GM18502 (cell line): Measurements from ENCODE around the gene ACTBL2.
"Not testable (repeated sequence)": the region's sequence is repeated elsewhere in the genome, so short reads cannot be mapped to it uniquely, and the experiment has no call there.

Experiments
- ATAC-seq: cut with Tn5 transposase; IDR thresholded peaks from one replicate; pipeline ENCODE4 v1.9.1; 2021; ENCODE audit warnings: mild to moderate bottlenecking; ENCODE audit not compliant: unreplicated experiment, poor library complexity

ACTBL2 gene

DNA sequence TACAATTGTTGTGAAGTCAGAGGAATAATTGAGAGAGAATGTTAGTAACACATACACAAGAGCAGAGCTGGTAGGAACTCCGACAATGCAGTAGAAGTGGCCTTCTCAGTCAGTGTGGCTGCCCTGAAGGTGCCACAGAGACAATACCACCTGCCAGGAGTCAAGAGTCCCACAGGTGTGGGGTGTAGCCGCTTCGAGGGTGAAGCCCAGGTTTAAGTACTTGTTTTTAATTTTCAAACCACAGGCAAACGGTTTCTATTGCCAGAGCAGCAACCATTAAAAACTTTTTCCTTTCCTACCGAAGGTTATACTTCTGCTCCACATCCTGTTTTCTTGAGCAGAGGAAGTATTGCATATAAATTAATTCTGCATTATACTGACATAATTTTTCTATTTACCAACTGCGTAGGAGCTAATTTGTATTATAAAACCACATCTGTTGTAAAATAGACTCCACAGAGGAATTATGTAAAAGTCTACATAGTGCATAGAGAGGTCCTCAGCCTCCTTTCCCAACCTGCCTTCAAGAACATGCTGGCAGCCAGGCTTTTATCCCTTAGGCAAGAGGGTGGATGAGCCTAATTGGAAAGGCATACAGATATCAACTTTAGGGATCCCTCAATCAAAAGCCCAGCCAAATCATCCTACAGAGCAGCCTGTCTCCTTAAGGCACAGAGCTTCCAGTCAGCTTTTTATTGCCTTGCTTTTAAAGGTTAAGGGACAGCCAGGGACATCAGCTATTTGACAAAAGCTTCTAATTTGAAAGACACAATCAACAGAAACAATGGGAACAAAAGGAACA lies 12.9 kb upstream of the ACTBL2 start:
- ATAC-seq: peak; percentile 24

DNA sequence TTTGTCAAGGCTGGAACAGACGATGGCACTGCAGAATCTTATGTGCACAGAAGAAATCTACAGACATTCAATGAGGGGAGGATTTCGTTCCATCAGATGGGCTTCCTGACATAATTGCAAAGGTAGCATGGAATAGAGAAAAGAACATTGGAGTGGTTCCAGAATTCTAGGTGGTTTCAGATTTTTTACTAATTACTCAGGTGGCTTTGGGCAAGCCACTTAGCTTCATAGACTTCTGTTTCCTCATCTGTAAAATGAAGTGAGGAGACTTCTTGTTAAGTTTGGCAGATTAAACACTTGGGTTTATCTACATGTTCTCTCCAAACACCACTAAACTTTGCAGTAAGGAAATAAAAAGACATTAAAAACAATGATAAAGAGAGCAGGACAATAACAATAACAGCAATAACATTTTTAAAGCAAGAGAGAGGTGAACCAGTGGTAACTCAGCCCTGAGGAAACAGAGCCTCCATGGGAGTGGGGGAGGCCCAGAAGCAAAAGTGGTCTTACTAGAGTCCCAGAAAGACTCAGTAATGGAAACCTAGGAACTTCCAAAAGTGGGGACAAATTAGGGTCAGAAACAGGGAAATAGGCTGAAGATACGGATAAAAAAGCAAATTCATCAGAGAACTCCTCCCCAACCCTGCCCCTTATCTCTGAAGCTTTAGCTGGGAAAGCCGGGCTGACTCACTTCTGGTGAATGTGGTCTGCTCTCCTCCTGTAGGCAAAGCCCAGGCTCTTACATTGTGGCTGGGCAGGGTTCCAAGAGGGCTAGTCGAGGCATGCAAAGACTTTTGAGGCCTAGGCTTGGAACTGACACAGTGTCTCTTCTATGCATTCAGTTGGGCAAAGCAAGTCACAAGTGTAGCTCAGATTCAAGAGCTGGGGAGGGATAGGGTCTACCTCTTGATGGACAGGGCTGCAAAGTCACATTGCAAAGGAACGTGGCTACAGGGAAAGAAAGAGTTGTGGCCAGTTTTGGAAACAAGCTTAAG lies 11.8 kb upstream of the ACTBL2 start:
- ATAC-seq: peak; percentile 64

DNA sequence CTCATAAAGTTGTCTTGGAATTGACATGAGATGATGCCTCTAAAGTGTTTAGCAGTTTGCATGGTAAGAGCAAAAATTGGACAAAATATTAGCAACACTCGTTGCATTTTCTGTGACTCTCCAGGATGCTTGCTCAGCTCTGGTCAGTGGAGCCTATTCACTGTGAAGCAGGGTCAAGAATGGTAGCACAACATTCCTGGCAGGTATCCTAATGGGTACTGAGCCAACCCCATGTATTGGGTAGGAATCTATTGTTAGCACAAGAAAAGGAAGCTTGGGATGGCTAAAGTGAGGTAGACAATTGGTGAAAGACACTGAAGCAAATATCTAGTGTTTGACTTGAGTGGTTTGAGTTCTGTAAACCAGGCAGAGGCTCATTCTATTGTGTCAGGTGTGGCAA lies 10.4 kb upstream of the ACTBL2 start:
- ATAC-seq: no peak

DNA sequence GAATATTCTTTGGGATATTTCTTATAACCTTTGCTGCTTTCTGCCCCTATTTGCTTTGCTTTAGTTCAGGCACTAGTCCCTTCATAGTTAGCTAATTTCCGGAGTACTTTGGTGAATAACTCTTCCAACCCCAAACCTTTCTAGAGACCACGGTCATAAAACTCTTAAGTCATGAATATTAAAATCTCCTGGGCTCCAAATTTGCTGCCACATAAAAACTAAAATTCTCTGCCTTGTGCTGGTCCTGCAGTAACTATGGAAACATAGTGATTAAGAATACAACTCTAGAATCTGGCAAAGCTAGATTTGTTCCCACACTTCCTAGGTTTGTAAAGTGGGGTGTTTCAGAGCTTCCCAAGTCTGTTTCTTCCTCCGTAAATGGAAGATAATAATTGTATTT lies 10.0 kb upstream of the ACTBL2 start:
- ATAC-seq: no peak

DNA sequence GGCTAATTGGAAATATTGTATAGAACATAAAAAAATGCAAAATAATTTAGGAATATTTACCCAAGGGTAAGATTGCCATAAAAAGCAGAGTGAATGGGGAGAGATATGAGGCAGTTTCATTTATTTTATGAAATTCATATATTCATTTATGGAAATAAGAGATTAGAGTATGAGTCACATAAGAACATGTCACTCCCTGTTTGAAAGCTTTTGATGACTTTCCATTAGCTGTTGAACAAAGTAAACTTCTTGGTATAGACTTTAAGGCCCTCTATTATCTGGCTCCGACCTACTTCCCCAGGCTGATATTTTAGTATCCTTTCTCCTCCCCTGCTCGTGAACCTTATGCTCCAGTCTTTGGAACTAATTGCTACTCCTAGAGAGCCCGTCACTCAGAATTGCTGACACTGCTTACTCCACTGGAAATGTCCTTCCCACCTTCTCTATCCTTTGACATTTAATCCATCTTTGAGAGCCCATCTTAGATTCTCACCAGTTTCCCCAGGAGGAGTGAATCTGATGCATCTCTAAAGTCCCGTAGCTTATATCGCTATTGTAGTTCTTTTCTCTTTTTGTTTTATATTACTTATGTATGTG lies 8.9 kb upstream of the ACTBL2 start:
- ATAC-seq: no peak

DNA sequence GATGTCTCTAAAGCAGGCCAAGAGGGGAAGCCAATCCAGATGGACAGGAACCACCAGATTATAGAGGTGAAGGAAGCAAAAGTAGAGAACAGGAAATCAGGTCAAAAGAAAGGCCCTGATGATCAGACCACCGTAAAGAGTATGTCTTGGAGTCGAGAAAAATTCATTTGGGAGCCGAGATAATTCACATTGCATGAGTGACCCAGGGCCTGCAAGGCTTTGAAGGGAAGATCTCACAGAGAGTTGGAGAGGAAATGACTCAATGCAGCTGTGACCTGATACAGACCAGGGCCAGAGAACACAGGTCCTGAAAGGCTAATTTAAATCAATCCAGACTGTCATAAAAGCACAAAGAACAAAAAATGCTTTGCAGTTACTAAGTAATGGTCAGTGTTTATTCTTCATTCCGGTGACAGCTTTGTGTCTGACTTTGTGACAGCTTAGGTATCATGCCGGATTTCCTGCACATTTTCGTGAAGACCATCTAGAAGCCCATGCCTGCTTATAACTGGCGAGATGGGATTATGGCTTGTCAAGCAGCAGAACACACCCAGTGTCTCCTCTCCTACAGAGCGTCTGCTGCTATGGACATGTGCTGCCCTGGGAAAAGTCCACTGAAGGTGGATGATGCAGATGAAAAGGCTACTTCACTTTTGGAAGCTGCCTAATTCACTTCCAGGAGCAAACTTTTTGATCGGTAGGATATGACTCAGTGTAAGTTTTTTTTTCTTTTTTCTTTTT lies 5.8 kb upstream of the ACTBL2 start:
- peak; percentile 46 for ATAC-seq

DNA sequence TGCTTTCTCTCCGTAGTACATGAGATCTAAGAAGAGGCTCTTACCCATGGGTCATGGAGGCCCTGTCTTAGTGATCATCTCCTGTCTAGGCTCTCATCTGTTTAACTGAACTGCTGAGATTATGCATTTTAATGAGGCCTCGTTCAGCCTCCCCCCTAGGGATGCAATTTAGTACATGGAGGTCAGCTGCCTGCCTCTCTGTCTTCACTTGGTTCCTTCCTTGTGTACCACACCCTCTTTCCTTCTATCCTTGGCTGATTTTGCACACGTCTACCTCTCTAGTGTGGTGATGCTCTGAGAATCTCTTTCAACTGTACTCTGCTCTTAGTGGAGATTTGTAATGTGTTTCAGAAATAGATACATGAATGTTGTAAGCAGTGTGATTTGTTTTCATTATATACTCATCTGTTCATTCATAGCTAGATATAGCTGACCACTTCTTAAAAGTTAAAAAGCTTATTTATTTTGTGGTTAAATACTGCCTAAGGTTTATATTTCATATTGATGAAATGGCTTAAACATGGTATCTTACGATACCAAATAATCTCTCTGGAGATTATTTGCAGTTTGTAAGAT lies 3.5 kb upstream of the ACTBL2 start:
- no peak for ATAC-seq

DNA sequence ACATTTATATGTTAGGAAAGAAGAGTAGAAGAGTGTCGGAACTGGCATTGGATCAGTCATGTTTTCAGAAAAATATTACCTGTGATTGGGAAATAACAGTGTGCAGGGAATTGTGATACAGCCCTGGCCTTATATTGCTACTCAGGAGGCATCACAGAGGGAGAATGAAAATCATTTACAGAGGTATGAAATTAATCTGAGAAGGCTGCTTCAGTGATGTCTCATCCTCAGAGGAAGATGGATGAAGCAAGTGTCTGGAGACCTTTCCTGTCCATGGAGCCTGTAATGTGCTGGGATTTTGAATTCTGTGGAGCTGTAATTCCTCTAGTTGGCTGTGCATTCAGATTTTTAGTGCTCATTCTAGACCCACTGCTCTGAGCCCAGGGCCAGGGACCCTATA lies 3.8 kb downstream of the ACTBL2 start:
- ATAC-seq: no peak

DNA sequence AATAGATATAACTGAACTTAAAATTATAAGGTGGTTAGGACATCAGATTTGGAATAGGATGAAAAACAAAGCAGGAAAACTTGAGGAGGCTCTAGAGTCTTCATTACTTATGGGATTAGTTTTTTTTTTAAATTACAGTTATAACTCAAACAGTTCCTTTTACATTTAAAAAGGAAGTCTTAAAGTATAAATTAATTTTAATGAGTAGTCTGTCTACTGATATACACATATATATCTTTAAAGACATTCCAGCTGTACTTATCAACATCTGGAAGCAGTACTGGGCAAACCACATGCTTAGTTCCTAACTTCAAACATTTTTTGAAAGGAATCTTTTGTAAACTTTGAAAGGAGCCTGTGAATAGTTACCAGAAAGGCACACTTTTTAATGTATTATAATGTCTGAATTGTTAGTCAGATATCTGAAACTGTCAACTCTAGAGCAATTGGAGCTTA lies 6.0 kb downstream of the ACTBL2 start:
- ATAC-seq: no peak

DNA sequence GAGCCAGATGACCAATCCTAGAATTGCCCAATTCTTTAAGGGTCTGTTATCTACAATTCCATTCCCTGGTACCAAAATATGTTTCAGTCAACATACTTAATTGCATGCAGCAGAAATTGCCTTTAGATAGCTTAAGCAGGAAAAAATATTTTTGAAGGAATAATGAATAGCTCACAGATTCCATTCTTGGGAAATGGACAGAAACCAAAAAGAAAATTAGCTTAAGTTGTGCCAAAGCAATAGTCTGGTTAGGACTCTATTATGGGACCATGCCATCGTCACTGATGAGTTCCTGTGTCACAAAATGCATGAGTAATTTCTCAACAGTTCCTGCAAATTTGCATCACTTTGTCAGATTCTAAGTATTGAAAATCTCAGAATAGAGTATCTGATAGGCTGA lies 12.3 kb downstream of the ACTBL2 start:
- no peak for ATAC-seq

DNA sequence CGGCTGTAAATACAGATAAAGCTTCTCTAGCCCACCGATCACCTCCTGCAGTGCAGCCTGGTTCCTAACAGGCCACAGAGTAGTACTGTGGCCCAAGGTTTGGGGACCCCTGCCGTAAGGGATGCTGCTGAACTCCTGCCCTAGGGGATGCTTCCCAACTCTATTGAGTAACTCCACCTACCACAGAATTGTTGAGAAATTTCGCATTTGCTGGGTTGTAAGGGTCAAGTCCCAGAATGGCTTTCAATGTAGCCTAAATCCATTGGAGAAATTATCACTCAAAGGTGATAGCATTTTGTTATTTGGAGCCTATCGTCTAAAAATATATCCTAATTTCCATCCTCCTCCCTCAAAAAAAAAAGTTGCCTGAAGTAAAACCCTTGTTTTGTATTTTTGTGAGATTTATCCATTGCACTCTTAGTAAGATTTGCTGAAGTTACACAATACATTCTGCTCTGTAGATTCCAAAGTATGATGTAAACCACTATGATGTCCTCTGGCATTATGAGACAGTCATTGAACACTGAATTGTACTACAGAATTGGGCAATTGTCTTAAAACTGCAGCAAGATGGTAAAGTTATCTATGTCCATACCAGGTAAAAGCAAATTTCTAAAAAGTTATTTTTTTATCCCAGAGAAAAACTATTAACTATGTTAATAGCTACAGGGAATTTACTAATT lies 14.0 kb downstream of the ACTBL2 start:
- ATAC-seq: no peak

DNA sequence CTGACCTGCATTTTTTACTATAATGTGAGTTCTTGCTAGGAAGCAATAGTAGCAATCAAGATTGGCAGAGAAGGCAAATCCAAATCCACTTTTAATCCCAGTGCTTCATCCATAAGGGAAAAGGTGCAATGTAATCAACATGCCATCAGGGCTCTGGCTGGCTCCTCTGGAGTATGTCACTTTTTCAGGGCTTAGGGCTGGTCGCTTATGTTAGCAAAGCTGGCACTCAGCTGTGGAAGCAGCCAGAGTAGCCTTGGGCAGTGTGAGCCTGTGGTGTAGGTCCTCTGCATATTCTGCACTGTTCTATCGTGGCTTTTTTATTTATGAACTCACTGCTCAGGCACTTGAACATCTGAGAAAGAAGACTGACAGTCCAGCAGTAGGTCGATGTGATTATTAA lies 16.1 kb downstream of the ACTBL2 start:
- ATAC-seq: no peak

DNA sequence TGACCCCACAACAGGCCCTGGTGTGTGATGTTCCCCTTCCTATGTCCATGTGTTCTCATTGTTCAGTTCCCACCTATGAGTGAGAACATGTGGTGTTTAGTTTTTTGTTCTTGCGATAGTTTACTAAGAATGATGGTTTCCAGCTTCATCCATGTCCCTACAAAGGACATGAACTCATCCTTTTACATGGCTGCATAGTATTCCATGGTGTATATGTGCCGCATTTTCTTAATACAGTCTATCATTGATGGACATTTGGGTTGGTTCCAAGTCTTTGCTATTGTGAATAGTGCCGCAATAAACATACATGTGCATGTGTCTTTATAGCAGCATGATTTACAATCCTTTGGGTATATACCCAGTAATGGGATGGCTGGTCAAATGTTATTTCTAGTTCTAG lies 22.6 kb downstream of the ACTBL2 start:
- ATAC-seq: not testable (repeated sequence)

DNA sequence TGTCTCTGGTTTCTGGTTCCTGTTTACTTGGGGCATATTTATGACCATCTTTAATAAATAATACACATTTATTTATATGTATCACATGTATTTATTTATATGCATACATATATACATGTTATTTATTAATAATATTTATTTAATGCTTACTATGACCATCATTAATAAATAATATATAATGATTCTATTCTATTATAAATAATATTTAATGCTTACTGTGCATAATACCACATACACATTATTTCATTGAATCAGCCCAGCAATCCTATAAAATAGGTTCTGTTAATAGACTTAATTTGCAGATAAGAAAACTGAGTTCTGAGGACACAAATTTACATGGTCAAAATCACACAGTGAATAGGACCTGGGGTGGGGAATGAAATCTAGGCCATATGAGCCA lies 24.2 kb downstream of the ACTBL2 start:
- ATAC-seq: no peak

DNA sequence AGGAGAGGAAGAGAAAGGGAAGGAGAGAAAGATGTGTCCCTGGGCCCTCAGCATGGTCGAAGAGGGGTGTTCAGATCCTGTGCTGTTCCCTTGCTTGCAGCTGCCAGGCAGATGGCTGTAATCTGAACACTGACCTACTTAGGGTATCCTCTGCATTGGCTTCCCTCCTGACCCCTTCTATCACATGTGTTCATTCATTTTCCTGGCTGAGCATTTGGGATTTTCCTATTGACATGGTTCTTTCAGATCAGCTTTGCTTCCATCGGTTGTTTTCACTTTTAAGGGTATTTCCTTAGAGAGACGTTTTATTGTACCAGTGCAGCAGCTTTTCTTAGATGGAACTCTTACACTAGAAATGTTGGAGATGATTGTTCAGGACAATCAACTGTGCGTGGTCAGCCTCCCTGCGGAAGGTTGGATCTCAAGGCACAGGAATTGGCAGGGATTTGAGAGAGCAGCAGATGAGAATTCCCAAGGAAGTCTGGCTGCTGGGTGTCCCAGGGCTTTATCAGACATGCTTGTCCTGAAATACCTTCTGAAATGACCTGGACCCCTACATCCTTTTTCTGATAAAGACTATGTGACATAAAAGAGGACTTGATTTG lies 26.0 kb downstream of the ACTBL2 start:
- no peak for ATAC-seq

DNA sequence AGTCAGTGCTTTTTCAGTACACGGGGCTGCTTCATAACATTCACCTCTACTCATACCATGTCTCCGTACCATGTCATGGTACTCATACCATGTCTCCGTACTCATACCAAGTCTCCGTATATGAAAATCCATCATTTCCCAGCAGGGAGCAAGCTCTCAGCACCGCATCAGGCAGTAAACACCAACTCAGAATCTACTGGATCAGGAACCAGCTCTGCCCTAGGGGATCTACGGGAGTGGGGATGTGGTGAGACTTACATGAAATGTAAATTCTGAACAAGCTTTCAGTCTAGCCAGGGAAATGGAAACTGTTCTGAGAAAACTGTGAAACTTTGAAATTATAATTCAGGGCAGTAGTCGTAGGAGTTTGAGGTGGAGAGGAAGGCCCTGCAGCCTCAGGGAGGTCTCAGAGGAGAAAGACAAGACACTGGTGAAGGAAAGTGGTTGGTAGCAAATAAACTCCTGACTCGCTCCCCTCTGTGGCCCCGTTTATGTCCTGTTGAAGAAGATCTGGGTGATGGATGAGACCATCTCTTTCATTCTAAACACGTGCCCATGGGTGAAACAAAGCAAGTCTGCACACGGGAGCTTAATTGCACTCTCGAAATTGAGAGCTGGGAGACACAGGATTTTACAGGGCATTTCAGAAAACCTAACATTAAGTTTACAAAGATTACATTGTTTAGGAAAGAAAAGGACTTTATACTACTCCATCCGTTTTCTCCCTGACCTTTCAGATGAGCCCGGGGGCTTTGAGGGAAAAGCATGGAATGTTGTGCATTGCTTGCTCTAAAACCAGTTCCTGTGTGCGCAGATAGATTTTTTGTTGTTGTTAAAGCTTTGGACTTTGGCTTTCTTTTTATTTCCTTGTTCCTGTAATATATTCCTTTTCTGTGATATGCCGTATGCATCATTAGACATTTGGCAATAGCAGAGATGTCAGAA lies 26.8 kb downstream of the ACTBL2 start:
- no peak for ATAC-seq

DNA sequence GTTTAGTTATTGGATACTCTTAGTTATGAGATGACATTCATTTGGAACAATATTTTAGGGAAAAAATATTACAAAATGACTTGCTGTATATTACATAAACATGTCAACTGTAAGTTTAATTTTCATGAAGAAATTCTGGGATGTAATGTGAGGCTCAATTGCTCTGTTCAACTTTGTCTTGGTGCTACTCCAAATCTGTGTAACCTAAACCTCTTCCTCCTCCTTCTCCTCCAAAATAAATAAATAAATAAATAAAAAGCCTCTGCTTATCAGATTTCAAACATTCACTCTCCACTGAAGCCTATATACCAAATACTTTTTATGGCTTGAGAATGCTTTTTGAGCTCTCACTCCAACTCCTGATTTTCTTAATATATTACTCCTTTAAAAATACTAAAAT lies 27.7 kb downstream of the ACTBL2 start:
- no peak for ATAC-seq

DNA sequence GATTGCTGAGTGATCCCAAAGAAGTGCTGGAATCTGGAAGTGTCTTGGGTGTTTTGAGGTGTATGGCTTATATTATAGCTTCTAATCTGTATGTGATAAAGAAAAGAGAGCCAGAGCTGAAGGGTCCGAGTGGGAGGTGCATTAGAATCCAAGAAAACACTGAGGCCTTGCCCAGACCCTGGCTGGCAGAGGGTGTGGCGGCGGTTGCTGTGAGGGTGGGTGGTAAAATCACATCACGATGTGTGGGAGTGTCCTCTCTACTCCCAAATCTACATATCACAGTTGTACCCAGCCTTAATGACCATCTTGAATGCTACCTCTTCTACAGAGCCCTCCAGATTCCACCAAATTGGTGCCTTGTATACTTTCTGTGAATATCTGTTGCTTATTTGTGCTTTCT lies 28.9 kb downstream of the ACTBL2 start:
- no peak for ATAC-seq
